ENCODE measurements around the gene JARID2. TPM values are rescaled to one million over a fixed set of nuclear protein-coding genes. Genes with fewer than 3 reads are reported as not detected.

JARID2 gene
- total and polyA plus RNA-seq, 9 of the 15 experiments (the other 6 are each of a cell fraction or from before 2014, with no cell fraction given), result 5.0 to 29.0 (median 15.6) TPM

GRCh38 chr6:15244620-15245360 is 1.1 kb upstream of the JARID2 start (continued):
- TF ChIP-seq HDAC3 (IDR thresholded peaks at IDR 0.05; ENCODE audit: borderline replicate concordance, partially characterized antibody) (no peak), HMBOX1 (IDR thresholded peaks at IDR 0.05) (no peak), ZNF431 (CRISPR knock-in tag; IDR thresholded peaks at IDR 0.05) (no peak; the same call in 1 of the 2 replicates), GABPB1 (CRISPR knock-in tag; IDR thresholded peaks at IDR 0.05) (no peak), JUNB (CRISPR knock-in tag; conservative IDR thresholded peaks at IDR 0.05) (peak; percentile 46; the same call in 1 of the 2 replicates), FOXA3 (CRISPR knock-in tag; conservative IDR thresholded peaks at IDR 0.05 in 1 of 2, IDR thresholded peaks at IDR 0.05 in 1 of 2) (peak; percentile 65 to 87), MCM5 (IDR thresholded peaks at IDR 0.05; ENCODE audit: low read depth) (no peak), STAT6 (CRISPR knock-in tag; IDR thresholded peaks at IDR 0.05) (0 out of 2 replicates have a peak, but pooled peaks have one; percentile 34), ZNF133 (CRISPR knock-in tag; IDR thresholded peaks at IDR 0.05) (no peak), ETV6 (IDR thresholded peaks at IDR 0.05; ENCODE audit: borderline replicate concordance in 1 of 2, low read depth in 2 of 2, low read length in 1 of 2) (no peak), ETV6 (CRISPR knock-in tag; IDR thresholded peaks at IDR 0.05; ENCODE audit: borderline replicate concordance) (no peak), TCF3 (CRISPR knock-in tag; IDR thresholded peaks at IDR 0.05) (0 out of 2 replicates have a peak, but pooled peaks have one; percentile 4), TFAM (CRISPR knock-in tag; conservative IDR thresholded peaks at IDR 0.05) (no peak), E2F3 (CRISPR knock-in tag; IDR thresholded peaks at IDR 0.05) (peak; percentile 72; the same call in 1 of the 2 replicates), ZBTB43 (CRISPR knock-in tag; IDR thresholded peaks at IDR 0.05) (no peak), HNRNPK (IDR thresholded peaks at IDR 0.05; ENCODE audit: low read depth, low read length, poor library complexity, severe bottlenecking) (no peak), ZNF3 (CRISPR knock-in tag; IDR thresholded peaks at IDR 0.05) (no peak), ZNF280B (CRISPR knock-in tag; IDR thresholded peaks at IDR 0.05) (no peak), ELF1 (tag; IDR thresholded peaks at IDR 0.05) (no peak), CBFA2T2 (conservative IDR thresholded peaks at IDR 0.05) (no peak), PCBP2 (IDR thresholded peaks at IDR 0.05; ENCODE audit: low read depth, low read length, poor library complexity, severe bottlenecking) (no peak), ETV5 (CRISPR knock-in tag; IDR thresholded peaks at IDR 0.05; ENCODE audit: low read depth) (no peak)

All from K562 (cell line).